Breast epithelium (tissue), 4 donors: ENCODE results near the gene DCDC2B. TPM values are rescaled to one million over a fixed set of nuclear protein-coding genes. Genes with fewer than 3 reads are reported as not detected.
"Not testable (repeated sequence)": the region's sequence is repeated elsewhere in the genome, so short reads cannot be mapped to it uniquely, and the experiment has no call there.

Experiments
- DNase-seq, 2 donors: peaks; one replicate each; pipeline ENCODE4 v3.0.0-alpha.2; 2019; ENCODE audit warnings: low spot score in 2 of 2
- H3K27ac ChIP-seq, 2 donors: fragments of 200-600 bp; sonication (generic) in 1 of 2; one replicate each; pipeline ENCODE4 v1.5.1; 2016 to 2019; ENCODE audit warnings: mild to moderate bottlenecking in 1 of 2
- H3K27me3 ChIP-seq, 2 donors: fragments of 200-600 bp; sonication (generic) in 1 of 2; one replicate each; pipeline versions ENCODE4 v1.5.1 to v1.6.0; 2017 to 2019; ENCODE audit warnings: control low read depth in 1 of 2, mild to moderate bottlenecking in 1 of 2
- H3K36me3 ChIP-seq: fragments of 200-600 bp; one replicate; pipeline ENCODE4 v1.5.1; 2019
- H3K4me1 ChIP-seq, 2 donors: fragments of 200-600 bp; sonication (generic); one replicate each; pipeline ENCODE4 v1.5.1; 2016 to 2019; ENCODE audit warnings: control low read depth in 1 of 2
- H3K4me3 ChIP-seq, 3 donors: fragments of 200-600 bp; sonication (generic); 1 replicate in 2 of 3; 2 replicates in 1 of 3; pipeline ENCODE4 v1.5.1; 2016 to 2019; ENCODE audit warnings: mild to moderate bottlenecking in 3 of 3, moderate library complexity in 2 of 3
- H3K9me3 ChIP-seq, 2 donors: fragments of 200-600 bp; sonication (generic) in 1 of 2; one replicate each; pipeline ENCODE4 v1.5.1; 2016 to 2019; ENCODE audit warnings: control low read depth in 1 of 2
- POLR2A ChIP-seq: fragments of 450-650 bp; IDR thresholded peaks from one replicate; pipeline ENCODE4 v1.6.1; 2016; ENCODE audit warnings: antibody characterized with exemption, mild to moderate bottlenecking, moderate library complexity
- POLR2AphosphoS5 ChIP-seq, 3 donors: sonication (generic); formaldehyde crosslinking; IDR thresholded peaks; one replicate each; pipeline ENCODE4 v1.6.1; 2017; ENCODE audit warnings: antibody characterized with exemption in 3 of 3
- intact Hi-C: fragments of 100-400 bp; cut with DNase I; formaldehyde crosslinking; loops from one replicate; pipeline ENCODE4 v1.15.1; 2023; ENCODE audit warnings: low total_unique reads
- total RNA-seq, 3 donors: library from RNA; depleted of rRNA; stranded (reverse); fragments of >200 nt; gene quantifications; one replicate each; pipeline ENCODE4 v1.1.0, GENCODE V29; 2016
- TF ChIP-seq, protein P1 (sequence below), 3 donors: fragments of 450-650 bp; IDR thresholded peaks; one replicate each; pipeline ENCODE4 v1.5.1; 2016 to 2017; ENCODE audit warnings: antibody characterized with exemption in 3 of 3, mild to moderate bottlenecking in 3 of 3, moderate library complexity in 3 of 3

The DCDC2B gene
- under 1 TPM in 1 of 3 donors, not detected in 2; 0.33 TPM for total RNA-seq

DNA sequence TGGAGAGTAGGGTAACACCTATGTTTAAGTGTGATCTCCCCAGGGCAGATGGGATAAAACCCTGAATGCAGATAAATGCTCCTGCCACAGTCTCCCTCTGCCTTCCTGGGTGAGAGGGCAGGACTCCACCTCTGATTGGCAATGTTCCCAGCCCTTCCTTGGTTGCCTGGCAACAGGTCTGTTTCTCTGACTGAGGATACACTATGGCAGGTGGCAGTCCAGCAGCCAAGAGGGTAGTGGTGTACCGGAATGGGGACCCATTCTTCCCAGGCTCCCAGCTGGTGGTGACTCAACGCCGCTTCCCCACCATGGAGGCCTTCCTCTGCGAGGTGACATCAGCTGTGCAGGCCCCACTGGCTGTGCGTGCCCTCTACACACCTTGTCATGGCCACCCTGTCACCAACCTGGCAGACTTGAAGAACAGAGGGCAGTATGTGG is at the start of gene DCDC2B:
Gene DCDC2B, plus strand, starts transcription at position 199 of the 438 bp plus-strand sequence. Its CDS starts 5 bp downstream, at position 204.
- Histone ChIP-seq H3K27ac (peak within 1 kb of the TSS in 1 of 2 donors; percentile 42), H3K27me3 (no peaks in the 10 kb centered on the region), H3K9me3 (no peaks in the 10 kb centered on the region), H3K36me3 (no peaks in the 10 kb centered on the region), H3K4me3 (no peak within 1 kb of the TSS), H3K4me1 (peaks cover 0 to 8% of the 10 kb centered on the region in 2 donors)
- TF ChIP-seq POLR2A = no peak
- TF ChIP-seq, protein P1, sequence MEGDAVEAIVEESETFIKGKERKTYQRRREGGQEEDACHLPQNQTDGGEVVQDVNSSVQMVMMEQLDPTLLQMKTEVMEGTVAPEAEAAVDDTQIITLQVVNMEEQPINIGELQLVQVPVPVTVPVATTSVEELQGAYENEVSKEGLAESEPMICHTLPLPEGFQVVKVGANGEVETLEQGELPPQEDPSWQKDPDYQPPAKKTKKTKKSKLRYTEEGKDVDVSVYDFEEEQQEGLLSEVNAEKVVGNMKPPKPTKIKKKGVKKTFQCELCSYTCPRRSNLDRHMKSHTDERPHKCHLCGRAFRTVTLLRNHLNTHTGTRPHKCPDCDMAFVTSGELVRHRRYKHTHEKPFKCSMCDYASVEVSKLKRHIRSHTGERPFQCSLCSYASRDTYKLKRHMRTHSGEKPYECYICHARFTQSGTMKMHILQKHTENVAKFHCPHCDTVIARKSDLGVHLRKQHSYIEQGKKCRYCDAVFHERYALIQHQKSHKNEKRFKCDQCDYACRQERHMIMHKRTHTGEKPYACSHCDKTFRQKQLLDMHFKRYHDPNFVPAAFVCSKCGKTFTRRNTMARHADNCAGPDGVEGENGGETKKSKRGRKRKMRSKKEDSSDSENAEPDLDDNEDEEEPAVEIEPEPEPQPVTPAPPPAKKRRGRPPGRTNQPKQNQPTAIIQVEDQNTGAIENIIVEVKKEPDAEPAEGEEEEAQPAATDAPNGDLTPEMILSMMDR (IDR thresholded peaks at IDR 0.05) = no peak
- peak; percentile 67 to 83 for DNase-seq
- intact Hi-C loops = no loop called here

- peaks cover 15% of the 10 kb centered on the region for H3K36me3 ChIP-seq
- DNase-seq = no peak
Measured at GRCh38 chr1:32159189-32159588, 49.7 kb upstream of the DCDC2B start.

DNA sequence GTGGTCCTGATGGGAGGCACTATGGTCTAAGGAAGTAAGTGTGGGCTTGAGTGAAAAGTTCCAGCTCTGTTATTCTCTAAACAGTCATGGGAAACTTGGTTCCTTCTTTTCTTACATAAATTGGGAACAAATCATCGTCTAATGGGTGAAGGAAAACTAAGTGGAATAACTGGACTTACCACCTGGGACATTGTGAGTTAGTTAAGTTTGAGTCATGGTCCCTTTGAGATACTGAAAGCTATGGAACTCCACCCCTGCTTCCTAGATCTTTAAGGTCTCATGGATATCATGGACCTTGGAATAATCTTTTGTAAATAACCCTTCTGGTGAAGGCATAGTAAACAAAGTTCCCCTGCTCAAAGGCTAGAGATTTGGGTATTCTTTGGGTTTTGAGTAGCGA is 45.5 kb upstream of the DCDC2B start:
- Histone ChIP-seq H3K4me3 (no peak overlapping the region), H3K27me3 (no peaks in the 10 kb centered on the region), H3K4me1 (no peaks in the 10 kb centered on the region), H3K9me3 (no peaks in the 10 kb centered on the region), H3K36me3 (peaks cover 7% of the 10 kb centered on the region), H3K27ac (no peak overlapping the region)
- intact Hi-C loops = no loop called here
- TF ChIP-seq, protein P1 (IDR thresholded peaks at IDR 0.05) = no peak
- TF ChIP-seq POLR2AphosphoS5 (IDR thresholded peaks at IDR 0.05) (no peak), POLR2A (no peak)
- no peak for DNase-seq

More at GRCh38 chr1:32159189-32159588, 49.7 kb upstream of the DCDC2B start:
- TF ChIP-seq POLR2AphosphoS5 (IDR thresholded peaks at IDR 0.05) = no peak
- TF ChIP-seq, protein P1 (IDR thresholded peaks at IDR 0.05) = no peak
- TF ChIP-seq POLR2A = no peak
- no peaks in the 10 kb centered on the region for H3K4me1 ChIP-seq
- H3K9me3 ChIP-seq = no peaks in the 10 kb centered on the region
- intact Hi-C loops = no loop called here
- no peak overlapping the region for H3K27ac ChIP-seq
- no peaks in the 10 kb centered on the region for H3K27me3 ChIP-seq
- H3K4me3 ChIP-seq = no peak overlapping the region

- intact Hi-C loops, DNase-seq, H3K4me3 ChIP-seq, H3K4me1 ChIP-seq, H3K27me3 ChIP-seq, H3K9me3 ChIP-seq, H3K36me3 ChIP-seq, H3K27ac ChIP-seq: not testable (repeated sequence)
Measured at GRCh38 chr1:32165633-32166032, 43.3 kb upstream of the DCDC2B start.

DNA sequence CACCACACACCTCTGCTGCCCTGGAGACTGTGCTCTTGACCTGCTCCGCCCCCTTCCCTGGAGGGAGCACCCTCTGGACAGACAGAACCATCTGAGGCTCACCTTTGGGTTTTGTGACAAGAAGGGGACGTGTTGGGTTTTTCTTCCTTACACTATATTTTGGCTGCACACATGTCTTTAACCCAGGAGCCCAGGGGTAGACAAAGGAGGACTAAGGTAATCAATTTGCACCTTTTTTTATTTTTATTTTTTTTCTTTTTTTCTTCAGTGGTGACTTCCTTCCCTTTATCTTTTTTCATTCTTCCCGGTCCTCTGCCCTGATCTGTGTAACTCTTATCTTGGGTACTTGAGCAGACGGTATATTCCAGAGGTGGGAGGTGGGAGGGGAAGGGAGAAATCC is 37.9 kb upstream of the DCDC2B start:
- no peak overlapping the region for H3K4me3 ChIP-seq
- no peaks in the 10 kb centered on the region for H3K9me3 ChIP-seq
- no peak overlapping the region for H3K27ac ChIP-seq
- no peaks in the 10 kb centered on the region for H3K4me1 ChIP-seq
- H3K36me3 ChIP-seq = peaks cover 22% of the 10 kb centered on the region
- intact Hi-C loops = no loop called here
- TF ChIP-seq, protein P1 (IDR thresholded peaks at IDR 0.05) = no peak
- TF ChIP-seq POLR2AphosphoS5 (IDR thresholded peaks at IDR 0.05) (no peak), POLR2A (no peak)
- no peaks in the 10 kb centered on the region for H3K27me3 ChIP-seq
- no peak for DNase-seq
